ENCODE results near the gene EFNA5. TPM values are rescaled to one million over a fixed set of nuclear protein-coding genes. Genes with fewer than 3 reads are reported as not detected.

The EFNA5 gene
- total and polyA plus RNA-seq, 7 donors: 0.32 to 5.4 (median 2.1) TPM

DNA sequence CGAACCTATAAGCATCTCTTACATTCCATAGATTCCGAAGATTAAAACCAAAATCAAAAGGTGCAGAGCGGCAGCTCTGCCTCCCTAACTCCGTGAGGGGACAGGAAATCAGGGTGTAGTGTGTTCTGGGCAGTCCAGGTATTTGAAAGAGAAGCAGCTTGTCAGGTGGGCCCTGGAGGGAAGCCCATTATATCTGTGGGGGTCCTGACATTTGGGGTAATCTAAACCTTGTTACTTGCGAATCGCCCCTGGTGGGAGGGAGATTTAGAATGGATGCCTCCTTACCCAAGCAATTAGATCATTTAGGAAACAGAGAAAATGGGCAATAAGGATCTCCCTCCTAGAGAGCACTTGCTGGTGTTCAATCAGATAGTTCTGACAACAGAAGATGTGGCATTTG, 126.9 kb downstream of the EFNA5 start:
- TF ChIP-seq, protein P1, sequence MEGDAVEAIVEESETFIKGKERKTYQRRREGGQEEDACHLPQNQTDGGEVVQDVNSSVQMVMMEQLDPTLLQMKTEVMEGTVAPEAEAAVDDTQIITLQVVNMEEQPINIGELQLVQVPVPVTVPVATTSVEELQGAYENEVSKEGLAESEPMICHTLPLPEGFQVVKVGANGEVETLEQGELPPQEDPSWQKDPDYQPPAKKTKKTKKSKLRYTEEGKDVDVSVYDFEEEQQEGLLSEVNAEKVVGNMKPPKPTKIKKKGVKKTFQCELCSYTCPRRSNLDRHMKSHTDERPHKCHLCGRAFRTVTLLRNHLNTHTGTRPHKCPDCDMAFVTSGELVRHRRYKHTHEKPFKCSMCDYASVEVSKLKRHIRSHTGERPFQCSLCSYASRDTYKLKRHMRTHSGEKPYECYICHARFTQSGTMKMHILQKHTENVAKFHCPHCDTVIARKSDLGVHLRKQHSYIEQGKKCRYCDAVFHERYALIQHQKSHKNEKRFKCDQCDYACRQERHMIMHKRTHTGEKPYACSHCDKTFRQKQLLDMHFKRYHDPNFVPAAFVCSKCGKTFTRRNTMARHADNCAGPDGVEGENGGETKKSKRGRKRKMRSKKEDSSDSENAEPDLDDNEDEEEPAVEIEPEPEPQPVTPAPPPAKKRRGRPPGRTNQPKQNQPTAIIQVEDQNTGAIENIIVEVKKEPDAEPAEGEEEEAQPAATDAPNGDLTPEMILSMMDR (IDR thresholded peaks at IDR 0.05): no peak
- DNase-seq: no peak
- ATAC-seq: no peak
- intact Hi-C loops (cut with DNase I): loop anchor here in 1 of 2 donors (5.0 kb wide), 1 partner anchor 128 kb away; the partner anchor contains the start of gene EFNA5
- no peaks in the 10 kb centered on the region for H3K27me3 ChIP-seq (ENCODE audit: insufficient read depth in 3 of 3, low read length in 2 of 3)
- WGBS, 3 donors: 87 to 94% (median 93%) methylated on average over 6 of the region's 6 CpGs
- peaks cover 16% of the 10 kb centered on the region for H3K4me1 ChIP-seq
- H3K36me3 ChIP-seq (ENCODE audit: insufficient read depth in 1 of 2, low read depth in 1 of 2): no peaks in the 10 kb centered on the region
- no peak overlapping the region for H3K4me3 ChIP-seq
- H3K27ac ChIP-seq: no peak overlapping the region
- no peaks in the 10 kb centered on the region for H3K9me3 ChIP-seq

DNA sequence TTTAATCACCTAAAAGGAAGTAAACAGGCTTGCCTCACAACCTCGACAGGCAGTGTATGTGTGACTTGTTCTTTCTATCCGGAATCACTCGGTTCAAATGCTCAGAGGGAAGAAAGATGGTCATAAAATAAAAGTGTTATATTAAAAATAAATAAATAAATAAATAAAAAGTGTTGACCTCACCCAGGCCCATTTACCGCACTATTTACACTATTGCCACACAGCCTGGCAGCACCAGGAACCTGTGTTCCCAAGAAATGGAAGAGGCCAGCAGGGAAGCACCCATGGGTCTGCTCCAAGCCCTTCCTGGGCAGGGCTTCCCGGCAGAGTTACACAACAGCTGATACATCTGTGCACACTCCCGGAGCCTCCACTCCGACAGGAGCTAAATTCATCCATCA, 127.9 kb downstream of the EFNA5 start:
- 16 to 21% (median 19%) methylated on average over 7 of the region's 7 CpGs for WGBS, 3 donors
- Histone ChIP-seq H3K4me1 (peaks cover 16% of the 10 kb centered on the region), H3K36me3 (ENCODE audit: insufficient read depth in 1 of 2, low read depth in 1 of 2) (no peaks in the 10 kb centered on the region), H3K27me3 (ENCODE audit: insufficient read depth in 3 of 3, low read length in 2 of 3) (no peaks in the 10 kb centered on the region), H3K9me3 (no peaks in the 10 kb centered on the region), H3K4me3 (peak overlapping the region; percentile 11), H3K27ac (peak overlapping the region; percentile 79)
- TF ChIP-seq, protein P1 (IDR thresholded peaks at IDR 0.05): no peak
- ATAC-seq (peak; percentile 96 to 97 (median 96)), DNase-seq (peak; percentile 84 to 90)
- intact Hi-C loops (cut with DNase I): loop anchor here in 1 of 2 donors (5.0 kb wide), 1 partner anchor 129 kb away; the partner anchor contains the start of gene EFNA5

DNA sequence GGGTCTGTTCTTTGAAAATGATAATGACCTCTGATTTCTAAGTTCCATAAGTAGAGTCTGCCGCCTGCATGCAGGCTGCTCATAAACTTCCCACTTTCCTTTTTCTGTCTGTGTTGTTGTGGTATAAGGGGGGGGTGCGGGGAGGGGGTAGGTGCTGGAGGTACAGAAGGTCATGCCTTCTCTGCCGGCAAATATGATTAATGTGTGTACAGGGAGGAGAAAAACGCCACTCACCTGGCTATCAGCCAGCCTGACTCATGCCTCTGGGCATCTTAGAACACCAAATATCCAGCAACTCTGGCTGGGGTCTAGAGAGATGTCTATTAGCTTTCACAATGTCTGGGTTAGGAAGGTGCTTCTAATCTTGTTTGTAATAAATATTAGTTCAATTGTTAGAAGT, 128.3 kb downstream of the EFNA5 start:
- Histone ChIP-seq H3K27ac (peak overlapping the region; percentile 79), H3K4me1 (peaks cover 16% of the 10 kb centered on the region), H3K9me3 (no peaks in the 10 kb centered on the region), H3K27me3 (ENCODE audit: insufficient read depth in 3 of 3, low read length in 2 of 3) (no peaks in the 10 kb centered on the region), H3K36me3 (ENCODE audit: insufficient read depth in 1 of 2, low read depth in 1 of 2) (no peaks in the 10 kb centered on the region), H3K4me3 (peak overlapping the region; percentile 11)
- peak; percentile 85 to 86 for DNase-seq
- intact Hi-C loops (cut with DNase I): loop anchor here in 1 of 2 donors (5.0 kb wide), 1 partner anchor 130 kb away; the partner anchor contains the start of gene EFNA5
- peak; percentile 82 to 92 (median 91) for ATAC-seq
- TF ChIP-seq, protein P1 (IDR thresholded peaks at IDR 0.05): no peak
- 21 to 28% (median 23%) methylated on average over 4 of the region's 4 CpGs for WGBS, 3 donors

DNA sequence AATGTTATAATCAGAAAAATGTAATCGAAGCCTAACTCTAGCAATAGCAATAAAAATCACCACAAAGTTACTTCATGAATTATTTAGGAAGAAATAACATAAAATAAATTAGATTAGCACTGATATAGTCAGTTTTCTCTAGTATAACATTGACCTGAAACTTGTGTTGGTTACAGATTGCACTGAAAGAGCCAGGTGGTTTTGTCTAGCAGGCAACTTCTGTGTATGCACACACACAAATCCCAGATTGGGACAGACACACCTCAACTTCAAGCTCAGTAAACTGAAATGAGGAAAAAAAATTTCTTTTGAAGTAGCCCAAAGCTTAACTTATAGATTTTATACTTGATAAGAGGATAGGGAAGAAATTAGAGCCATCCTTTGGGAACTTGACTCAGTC, 129.3 kb downstream of the EFNA5 start:
- ATAC-seq: no peak
- intact Hi-C loops (cut with DNase I): loop anchor here in 1 of 2 donors (5.0 kb wide), 1 partner anchor 131 kb away; the partner anchor contains the start of gene EFNA5
- TF ChIP-seq, protein P1 (IDR thresholded peaks at IDR 0.05): no peak

More for the DNA sequence above, 129.3 kb downstream of the EFNA5 start:
- no peak overlapping the region for H3K27ac ChIP-seq
- peaks cover 16% of the 10 kb centered on the region for H3K4me1 ChIP-seq
- H3K9me3 ChIP-seq: no peaks in the 10 kb centered on the region
- no peak overlapping the region for H3K4me3 ChIP-seq
- DNase-seq: no peak
- 90 to 96% (median 95%) methylated on average over 1 of the region's 1 CpG for WGBS, 3 donors
- no peaks in the 10 kb centered on the region for H3K36me3 ChIP-seq (ENCODE audit: insufficient read depth in 1 of 2, low read depth in 1 of 2)
- no peaks in the 10 kb centered on the region for H3K27me3 ChIP-seq (ENCODE audit: insufficient read depth in 3 of 3, low read length in 2 of 3)

All from psoas muscle (tissue), 8 donors.